H1 (cell line): ENCODE measurements around the gene TUBB1. TPM values are rescaled to one million over a fixed set of nuclear protein-coding genes. Genes with fewer than 3 reads are reported as not detected.

Experiments used
- CTCF ChIA-PET: fragments of 300-600 bp; sonication (Branson Sonifier 250); formaldehyde crosslinking; loops from one replicate; lab custom pipeline; 2021; ENCODE audit not compliant: partially characterized antibody; lab: Charles Lee
- POLR2A ChIA-PET: fragments of 300-600 bp; sonication (Branson Sonifier 250); formaldehyde crosslinking; loops from one replicate; lab custom pipeline; 2021; ENCODE audit warnings: inconsistent platforms; ENCODE audit not compliant: partially characterized antibody; lab: Charles Lee
- DNase-seq, 2 experiments: peaks; one replicate each; pipeline versions ENCODE4 v3.0.0 to v3.0.0-alpha.2; 2010 to 2022; ENCODE audit warnings: low spot score in 2 of 2, low read depth in 1 of 2, mixed read lengths in 1 of 2
- FAIRE-seq: peaks from 2 replicates; lab custom pipeline; 2011; peaks lifted over from hg19 to GRCh38; lab: Jason Lieb, UNC
- H2AFZ ChIP-seq: 2 replicates; pipeline ENCODE4 v1.8.1; 2012; ENCODE audit warnings: low read length, inconsistent platforms
- H2AK5ac ChIP-seq: 2 replicates; pipeline ENCODE4 v1.6.1; 2013; ENCODE audit warnings: low read depth, low read length
- H2BK120ac ChIP-seq: replicated peaks from 2 replicates; pipeline ENCODE3; 2013; ENCODE audit warnings: low read depth, low read length, inconsistent platforms
- H2BK12ac ChIP-seq: 2 replicates; pipeline ENCODE4 v1.6.1; 2013; ENCODE audit warnings: low read depth, low read length
- H2BK15ac ChIP-seq: 2 replicates; pipeline ENCODE4 v1.6.1; 2013; ENCODE audit warnings: low read length
- H2BK20ac ChIP-seq: 2 replicates; pipeline ENCODE4 v1.6.1; 2013; ENCODE audit warnings: low read length
- H2BK5ac ChIP-seq: 2 replicates; pipeline ENCODE4 v1.6.1; 2013; ENCODE audit warnings: low read depth, low read length
- H3K14ac ChIP-seq: 2 replicates; pipeline ENCODE4 v1.6.1; 2013; ENCODE audit warnings: inconsistent platforms; ENCODE audit not compliant: insufficient read length
- H3K18ac ChIP-seq: 2 replicates; pipeline ENCODE4 v1.6.1; 2013; ENCODE audit warnings: low read length; ENCODE audit errors: extremely low read depth
- H3K23ac ChIP-seq: 2 replicates; pipeline ENCODE4 v1.6.1; 2013; ENCODE audit warnings: inconsistent platforms; ENCODE audit not compliant: insufficient read length
- H3K23me2 ChIP-seq: 2 replicates; pipeline ENCODE4 v1.6.1; 2013; ENCODE audit warnings: low read depth, low read length
- H3K27ac ChIP-seq: 2 replicates; pipeline ENCODE4 v1.6.1; 2011; ENCODE audit warnings: low read depth, low read length, inconsistent platforms
- H3K27me3 ChIP-seq, 4 experiments: replicated peaks in 1 of 4; 1 replicate in 1 of 4; 2 replicates in 3 of 4; pipeline versions ENCODE4 v1.6.1 to v1.8.1; 2011 to 2013; ENCODE audit warnings: low read length in 3 of 4, mild to moderate bottlenecking in 3 of 4, inconsistent platforms in 2 of 4, mixed read lengths in 2 of 4, moderate library complexity in 1 of 4; ENCODE audit not compliant: control insufficient read depth in 3 of 4, insufficient read depth in 3 of 4; ENCODE audit errors: extremely low read depth in 1 of 4
- H3K36me3 ChIP-seq, 4 experiments: 2 replicates each; pipeline versions ENCODE4 v1.6.1 to v1.8.1; 2011 to 2013; ENCODE audit warnings: mild to moderate bottlenecking in 4 of 4, low read length in 3 of 4, moderate library complexity in 2 of 4, control low read depth in 1 of 4, inconsistent platforms in 1 of 4; ENCODE audit not compliant: insufficient read depth in 4 of 4, control insufficient read depth in 2 of 4
- H3K4ac ChIP-seq: replicated peaks from 2 replicates; pipeline ENCODE3; 2013; ENCODE audit warnings: low read length, low read depth, mixed read lengths, inconsistent platforms; ENCODE audit not compliant: insufficient read length
- H3K4me1 ChIP-seq, 4 experiments: replicated peaks in 1 of 4; 1 replicate in 1 of 4; 2 replicates in 3 of 4; pipeline versions ENCODE4 v1.6.1 to v1.8.1; 2011 to 2013; ENCODE audit warnings: low read length in 3 of 4, inconsistent platforms in 2 of 4, mixed read lengths in 1 of 4; ENCODE audit not compliant: insufficient read depth in 4 of 4, control insufficient read depth in 3 of 4
- H3K4me2 ChIP-seq, 2 experiments: 2 replicates each; pipeline versions ENCODE4 v1.6.1 to v1.8.1; 2011 to 2013; ENCODE audit warnings: low read depth in 2 of 2, low read length in 2 of 2, control low read depth in 1 of 2, inconsistent platforms in 1 of 2, mild to moderate bottlenecking in 1 of 2; ENCODE audit not compliant: insufficient read depth in 1 of 2
- H3K4me3 ChIP-seq, 4 experiments: fragments of 200-600, 300-600 bp in 1 of 4; sonication (generic), shearing (Covaris generic), sonication (Bioruptor Twin) in 1 of 4; 2 replicates each; pipeline versions ENCODE4 v1.5.1 to v1.8.1; 2011 to 2016; ENCODE audit warnings: low read length in 4 of 4, low read depth in 3 of 4, control low read depth in 2 of 4, inconsistent platforms in 2 of 4, mild to moderate bottlenecking in 2 of 4, mixed read lengths in 1 of 4, moderate library complexity in 1 of 4; ENCODE audit not compliant: insufficient read depth in 2 of 4; ENCODE audit errors: extremely low read depth in 1 of 4
- H3K56ac ChIP-seq: replicated peaks from 2 replicates; pipeline ENCODE3; 2013; ENCODE audit warnings: low read depth, mild to moderate bottlenecking, mixed read lengths, low read length, inconsistent platforms; ENCODE audit not compliant: insufficient read length
- H3K79me1 ChIP-seq: 2 replicates; pipeline ENCODE4 v1.6.1; 2013; ENCODE audit warnings: low read depth, low read length, control low read depth
- H3K79me2 ChIP-seq, 2 experiments: 2 replicates each; pipeline versions ENCODE4 v1.6.1 to v1.8.1; 2012 to 2013; ENCODE audit warnings: low read length in 2 of 2, mild to moderate bottlenecking in 2 of 2, inconsistent platforms in 1 of 2; ENCODE audit not compliant: insufficient read depth in 2 of 2, control insufficient read depth in 1 of 2
- H3K9ac ChIP-seq, 4 experiments: replicated peaks in 1 of 4; 1 replicate in 1 of 4; 2 replicates in 3 of 4; pipeline versions ENCODE4 v1.6.1 to v1.8.1; 2011 to 2013; ENCODE audit warnings: low read depth in 3 of 4, low read length in 3 of 4, control low read depth in 2 of 4, mild to moderate bottlenecking in 2 of 4, moderate library complexity in 2 of 4, inconsistent platforms in 1 of 4; ENCODE audit errors: extremely low read depth in 1 of 4
- H3K9me3 ChIP-seq, 2 experiments: 2 replicates each; pipeline versions ENCODE4 v1.6.1 to v1.8.1; 2012 to 2013; ENCODE audit warnings: mild to moderate bottlenecking in 2 of 2, moderate library complexity in 2 of 2, control low read depth in 1 of 2, inconsistent platforms in 1 of 2, low read depth in 1 of 2, low read length in 1 of 2, mixed read lengths in 1 of 2; ENCODE audit not compliant: insufficient read depth in 2 of 2
- H4K20me1 ChIP-seq, 2 experiments: replicated peaks in 1 of 2; 2 replicates each; pipeline versions ENCODE3 to v1.8.1; 2011 to 2013; ENCODE audit warnings: inconsistent platforms in 2 of 2, low read length in 2 of 2, mild to moderate bottlenecking in 1 of 2; ENCODE audit not compliant: insufficient read depth in 2 of 2, control insufficient read depth in 1 of 2
- H4K5ac ChIP-seq: 2 replicates; pipeline ENCODE4 v1.6.1; 2013; ENCODE audit warnings: low read length, low read depth, mixed read lengths, inconsistent platforms; ENCODE audit not compliant: insufficient read length
- H4K8ac ChIP-seq: 2 replicates; pipeline ENCODE4 v1.8.0; 2013; ENCODE audit warnings: mild to moderate bottlenecking, moderate library complexity, low read length, inconsistent platforms; ENCODE audit not compliant: insufficient read depth; ENCODE audit errors: extremely low read depth
- H4K91ac ChIP-seq: replicated peaks from 2 replicates; pipeline ENCODE3; 2013; ENCODE audit warnings: low read length, mixed read lengths, inconsistent platforms; ENCODE audit not compliant: insufficient read length
- ASH2L ChIP-seq: fragments of 200-600, 300-600 bp; sonication (generic); IDR thresholded peaks from one replicate; pipeline ENCODE4 v1.7.1; 2017; ENCODE audit warnings: low read length
- BRCA1 ChIP-seq: IDR thresholded peaks from 2 replicates; pipeline ENCODE4 v1.6.1; 2012; ENCODE audit warnings: low read depth, low read length, improper control_type of control experiment
- EGR1 ChIP-seq: IDR thresholded peaks from 2 replicates; pipeline ENCODE4 v1.6.1; 2011; ENCODE audit warnings: low read depth, low read length, borderline replicate concordance
- RXRA ChIP-seq: IDR thresholded peaks from 2 replicates; pipeline ENCODE4 v1.6.1; 2011; ENCODE audit warnings: low read depth, mild to moderate bottlenecking, low read length, moderate library complexity; ENCODE audit not compliant: insufficient read depth
- TBP ChIP-seq: IDR thresholded peaks from 2 replicates; pipeline ENCODE4 v1.6.1; 2011; ENCODE audit warnings: low read depth, low read length, improper control_type of control experiment
- TCF12 ChIP-seq: IDR thresholded peaks from 2 replicates; pipeline ENCODE4 v1.6.1; 2011; ENCODE audit warnings: low read depth, mild to moderate bottlenecking, low read length
- WGBS, 2 experiments: shearing (Covaris generic) in 1 of 2; methylation state at CpG; one replicate each; pipeline versions ENCODE4 v1.1.6 to v1.1.7; 2013 to 2015; ENCODE audit warnings: low lambda C conversion rate in 2 of 2, mixed read lengths in 2 of 2, inconsistent platforms in 1 of 2, low coverage in 1 of 2, missing lambda C conversion rate in 1 of 2; ENCODE audit not compliant: insufficient replicate concordance in 2 of 2, insufficient coverage in 1 of 2, insufficient read length in 1 of 2; ENCODE audit errors: extremely low coverage in 1 of 2, missing lambda C conversion rate in 1 of 2; 5-methylcytosine and 5-hydroxymethylcytosine counted together
- polyA plus RNA-seq, 7 experiments: library from polyadenylated mRNA; depleted of rRNA in 3 of 7; stranded (reverse) in 5 of 7; unstranded in 2 of 7; fragments of >200 nt in 5 of 7; fragments of 200-250 nt in 2 of 7; gene quantifications; 1 replicate in 5 of 7; 2 replicates in 1 of 7; 4 replicates in 1 of 7; pipeline versions ENCODE4 v1.2.1 to v1.2.3, GENCODE V29; 2011 to 2013; ENCODE audit warnings: missing spikeins in 2 of 7, mixed read lengths in 2 of 7
- total RNA-seq: library from RNA; stranded (reverse); fragmentation: NEBNext Ultra II Directional; extraction: Animal tissue kit (Norgen Biotek cat#: 25700); gene quantifications from 2 replicates; pipeline ENCODE4 v1.2.1, GENCODE V29; 2021

Gene TUBB1
- total and polyA plus RNA-seq, 2 of the 8 experiments (the other 6 are each of a cell fraction or from before 2014, with no cell fraction given) = not detected

GRCh38 chr20:59047938-59048680 lies 28.9 kb downstream of the TUBB1 start:
- Histone ChIP-seq H2BK5ac (no peak overlapping the region), H3K14ac (no peak overlapping the region), H2BK15ac (no peak overlapping the region), H3K23ac (no peak overlapping the region), H3K79me2 (no peaks in the 10 kb centered on the region), H3K4me3 (no peak overlapping the region), H3K56ac (no peak overlapping the region), H4K5ac (no peak overlapping the region), H3K9ac (no peak overlapping the region), H3K36me3 (no peaks in the 10 kb centered on the region), H3K79me1 (no peaks in the 10 kb centered on the region), H3K4ac (no peak overlapping the region), H3K27ac (no peak overlapping the region), H3K18ac (no peak overlapping the region), H3K9me3 (no peaks in the 10 kb centered on the region), H3K23me2 (no peaks in the 10 kb centered on the region; the same call in 1 of the 2 replicates), H2BK120ac (no peak overlapping the region), H3K27me3 (no peaks in the 10 kb centered on the region), H3K4me2 (no peak overlapping the region), H2AFZ (no peak overlapping the region), H4K8ac (no peak overlapping the region), H2BK20ac (no peak overlapping the region), H4K91ac (no peak overlapping the region), H2AK5ac (no peak overlapping the region), H4K20me1 (no peaks in the 10 kb centered on the region), H3K4me1 (peaks cover 0 to 2% (median 0%) of the 10 kb centered on the region in 4 experiments; a peak in 1 of 7 replicates), H2BK12ac (no peak overlapping the region)
- FAIRE-seq = no peak
- TF ChIP-seq TBP = no peak
- no peak for TF ChIP-seq ASH2L
- no peak for TF ChIP-seq EGR1
- no peak for TF ChIP-seq BRCA1
- TF ChIP-seq RXRA = no peak
- TF ChIP-seq TCF12 = no peak
- ChIA-PET CTCF (no interaction called here), POLR2A (no interaction called here)
- 92% methylated on average over 5 of the region's 5 CpGs; no CpG with 5 or more reads in 1 of the 2 experiments for WGBS, 2 experiments
- no peak for DNase-seq
